Epithelial cell of proximal tubule (primary cell): Measurements from ENCODE around the gene CR1L. TPM values are rescaled to one million over a fixed set of nuclear protein-coding genes. Genes with fewer than 3 reads are reported as not detected.
"Not testable (repeated sequence)": the region's sequence is repeated elsewhere in the genome, so short reads cannot be mapped to it uniquely, and the experiment has no call there.

ENCODE experiments used
- DNase-seq: peaks from one replicate; pipeline ENCODE4 v3.0.0-alpha.2; 2011; ENCODE audit warnings: low read depth
- H3K4me3 ChIP-seq: 2 replicates; pipeline ENCODE4 v1.5.1; 2011; ENCODE audit warnings: low read depth, mild to moderate bottlenecking, low read length
- CTCF ChIP-seq: conservative IDR thresholded peaks from 2 replicates; pipeline ENCODE4 v1.5.1; 2012; ENCODE audit warnings: low read depth, mild to moderate bottlenecking, low read length
- total RNA-seq: library from RNA; depleted of rRNA; stranded (reverse); fragments of >200 nt; gene quantifications from 2 replicates; pipeline ENCODE4 v1.2.3, GENCODE V29; 2015

CR1L gene
- total RNA-seq, 1 donor from 2014 or later, result not detected

DNA sequence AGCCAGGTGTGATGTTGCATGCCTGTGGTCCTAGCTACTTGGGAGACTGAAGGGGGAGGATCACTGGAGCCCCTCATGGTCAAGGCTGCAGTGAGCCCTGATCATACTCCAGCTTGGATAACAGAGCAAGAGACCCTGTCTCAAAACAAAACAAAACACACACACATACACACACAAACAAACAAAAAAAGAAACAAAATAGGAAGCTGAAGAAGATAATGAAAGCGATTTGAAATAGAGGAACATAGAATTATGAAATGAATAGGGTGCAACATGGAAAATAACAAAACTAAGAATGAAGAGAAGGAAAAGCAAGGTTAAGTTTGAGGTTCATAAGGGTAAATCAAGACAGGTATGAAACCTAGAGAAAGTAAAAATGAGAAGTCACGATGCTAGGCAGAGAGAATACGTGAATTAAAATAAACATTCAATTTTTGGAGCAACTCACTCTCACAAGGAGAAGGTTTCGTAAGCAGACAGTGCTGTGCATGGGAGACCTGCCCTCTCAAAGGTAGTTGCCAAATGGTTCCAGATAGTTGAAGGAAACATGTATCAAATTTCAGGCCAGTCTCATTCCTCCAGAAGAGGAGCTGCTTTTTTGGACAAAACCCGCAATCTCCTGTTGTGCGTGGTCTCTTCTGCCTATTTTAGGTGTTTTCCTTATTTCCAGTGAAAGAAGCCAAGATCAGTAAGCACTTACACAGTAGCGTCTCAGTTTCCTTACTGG lies 110.2 kb downstream of the CR1L start:
- H3K4me3 ChIP-seq, result no peak overlapping the region
- DNase-seq, result no peak

DNA sequence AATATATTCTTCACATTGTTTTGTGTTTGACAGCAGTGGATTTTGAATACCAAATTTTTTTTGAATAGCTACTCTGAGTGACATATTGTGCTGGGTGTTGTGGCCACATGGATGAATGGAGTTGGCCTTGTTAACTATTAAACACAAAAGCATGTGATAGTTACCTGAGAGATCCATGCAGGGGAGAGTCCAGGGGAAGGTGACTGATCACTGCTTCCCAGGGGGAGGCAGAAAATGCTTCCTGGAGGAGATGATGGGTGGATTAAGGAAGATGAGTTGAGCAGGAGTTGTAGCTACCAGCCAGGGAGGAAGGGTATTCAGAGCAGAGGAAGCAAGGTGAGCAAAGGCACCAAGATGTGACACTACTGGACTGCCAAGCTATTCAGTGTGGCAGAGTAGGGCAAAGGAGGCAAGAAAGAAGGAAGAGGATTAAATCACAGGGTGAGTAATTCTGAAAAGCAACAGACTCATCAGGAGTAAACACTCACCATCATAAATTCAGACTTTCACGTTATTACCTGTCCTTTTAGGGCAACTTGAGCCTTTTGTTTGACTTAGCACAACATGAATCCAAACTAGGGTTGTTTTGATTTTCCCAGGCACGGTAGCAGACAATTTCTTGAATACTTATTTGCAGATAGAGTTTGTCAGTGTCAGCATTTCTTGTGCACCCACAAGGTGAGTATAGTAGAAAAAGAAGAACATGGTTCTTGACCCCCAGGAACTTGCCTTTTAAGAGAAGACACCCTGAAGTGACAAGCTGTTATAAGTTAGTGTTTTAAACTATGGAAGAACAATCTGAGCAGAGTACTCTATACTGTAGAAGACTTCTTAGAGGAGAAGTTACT lies 111.1 kb downstream of the CR1L start:
- TF ChIP-seq CTCF, result no peak
- H3K4me3 ChIP-seq, result no peak overlapping the region
- DNase-seq, result no peak

More for the DNA sequence above, 110.2 kb downstream of the CR1L start:
- no peak for TF ChIP-seq CTCF

DNA sequence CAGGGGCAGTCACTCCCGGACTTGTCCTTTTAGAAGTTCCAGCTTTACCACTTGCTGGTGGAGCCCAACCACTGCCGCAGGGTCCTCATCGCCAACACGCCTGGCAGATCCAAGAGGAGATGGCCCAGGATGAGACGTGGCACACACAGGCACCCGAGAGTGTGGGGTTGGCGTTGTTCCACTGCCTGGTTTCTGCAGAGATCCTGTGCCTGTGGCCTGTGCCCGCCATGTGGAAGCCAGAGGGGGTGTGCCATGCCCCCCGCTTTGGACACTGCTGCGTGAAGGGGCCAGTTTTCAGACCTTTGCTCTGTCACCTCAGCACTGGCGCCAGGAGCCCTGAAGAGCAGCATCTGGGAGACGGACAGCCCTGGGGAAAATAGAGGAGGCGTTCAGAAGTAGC lies 117.7 kb downstream of the CR1L start:
- no peak for TF ChIP-seq CTCF
- no peak for DNase-seq
- no peak overlapping the region for H3K4me3 ChIP-seq

DNA sequence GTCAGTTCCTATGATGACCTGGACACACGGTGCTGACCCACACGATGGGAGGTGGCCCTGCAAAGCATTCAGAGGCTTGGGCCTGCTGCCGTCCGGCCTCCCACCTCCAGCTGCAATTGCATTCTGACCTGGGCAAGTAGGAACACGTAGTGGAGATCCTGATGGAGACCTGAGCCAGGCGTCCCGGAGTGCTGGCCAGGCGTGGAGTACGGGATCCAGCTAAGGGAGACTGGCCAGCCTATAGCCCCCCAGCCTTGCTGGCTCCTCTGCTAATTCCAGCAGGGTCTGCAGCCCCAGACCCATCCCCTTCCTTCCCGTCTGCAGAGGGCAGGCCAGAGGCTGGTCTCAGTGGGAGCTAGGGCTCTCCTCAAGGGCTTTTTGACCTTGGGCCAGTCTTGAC lies 118.2 kb downstream of the CR1L start:
- no peak overlapping the region for H3K4me3 ChIP-seq
- TF ChIP-seq CTCF, result no peak
- DNase-seq, result no peak

GRCh38 chr1:207763972-207764371 lies 119.0 kb downstream of the CR1L start:
- no peak overlapping the region for H3K4me3 ChIP-seq
- no peak for TF ChIP-seq CTCF
- no peak for DNase-seq

GRCh38 chr1:207766569-207766968 lies 121.6 kb downstream of the CR1L start:
- H3K4me3 ChIP-seq, result no peak overlapping the region
- no peak for TF ChIP-seq CTCF
- no peak for DNase-seq

- H3K4me3 ChIP-seq, DNase-seq: not testable (repeated sequence)
Measured at GRCh38 chr1:207770514-207770913, 125.6 kb downstream of the CR1L start.

Other genes with a start within 250 kb of the CR1L start
- gene CR2, start 190.8 kb upstream of the CR1L start, total RNA-seq, result 0.81 TPM in 1 of 2 replicates, not detected in the other
- not detected in 2 replicates for gene CR1, start 149.0 kb upstream of the CR1L start, total RNA-seq
- 114 and 146 TPM in 2 replicates for gene CD46, start 106.9 kb downstream of the CR1L start, total RNA-seq